Urinary bladder (tissue), 4 donors: ENCODE results near the gene SIGLEC11. TPM values are rescaled to one million over a fixed set of nuclear protein-coding genes. Genes with fewer than 3 reads are reported as not detected.
"Not testable (repeated sequence)": the region's sequence is repeated elsewhere in the genome, so short reads cannot be mapped to it uniquely, and the experiment has no call there.

Source experiments
- DNase-seq: peaks from one replicate; pipeline ENCODE4 v3.0.0-alpha.2; 2015; ENCODE audit errors: extremely low spot score
- H3K27ac ChIP-seq: one replicate; pipeline ENCODE4 v1.5.1; 2013; ENCODE audit warnings: low read depth, mild to moderate bottlenecking, moderate library complexity
- H3K36me3 ChIP-seq: one replicate; pipeline ENCODE4 v1.6.1; 2013; ENCODE audit warnings: mild to moderate bottlenecking, moderate library complexity; ENCODE audit not compliant: insufficient read depth
- H3K4me1 ChIP-seq: one replicate; pipeline ENCODE4 v1.6.1; 2013; ENCODE audit warnings: mild to moderate bottlenecking, moderate library complexity; ENCODE audit not compliant: insufficient read depth
- H3K4me3 ChIP-seq: one replicate; pipeline ENCODE4 v1.5.1; 2013; ENCODE audit warnings: low read depth, low read length
- WGBS: extraction: QIAGEN DNeasy Blood & Tissue Kit; methylation state at CpG from one replicate; pipeline ENCODE4 v1.1.7; 2013; 5-methylcytosine and 5-hydroxymethylcytosine counted together
- polyA plus RNA-seq: library from polyadenylated mRNA; stranded (reverse); fragments of 200-250 nt; gene quantifications from one replicate; pipeline ENCODE4 v1.2.3, GENCODE V29; 2013
- total RNA-seq: library from RNA; depleted of rRNA; stranded (reverse); fragments of >200 nt; gene quantifications from one replicate; pipeline ENCODE4 v1.2.3, GENCODE V29; 2014
- donor health status: healthy with polysubstance abuse.
- donor health status: healthy.

The SIGLEC11 gene
- total RNA-seq (1.7 TPM), polyA plus RNA-seq (0.56 TPM)

GRCh38 chr19:49960980-49961379 is at the start of gene SIGLEC11:
Gene SIGLEC11, minus strand, starts transcription at chr19:49961172. Its CDS starts 91 bp downstream, at chr19:49961081.
- H3K4me3 ChIP-seq, H3K27ac ChIP-seq, H3K36me3 ChIP-seq, H3K4me1 ChIP-seq, DNase-seq: not testable (repeated sequence)
- 64% methylated on average over 5 of the region's 10 CpGs for WGBS

- Histone ChIP-seq H3K4me1 (no peaks in the 10 kb centered on the region), H3K4me3 (no peak overlapping the region), H3K27ac (no peak overlapping the region), H3K36me3 (peaks cover 4% of the 10 kb centered on the region)
- no peak for DNase-seq
- 58% methylated on average over 10 of the region's 10 CpGs for WGBS
Measured at GRCh38 chr19:50008532-50008931, 47.6 kb upstream of the SIGLEC11 start.

- Histone ChIP-seq H3K27ac (no peak overlapping the region), H3K36me3 (peaks cover 2% of the 10 kb centered on the region), H3K4me1 (no peaks in the 10 kb centered on the region), H3K4me3 (no peak overlapping the region)
- no peak for DNase-seq
- 96% methylated on average over 2 of the region's 2 CpGs for WGBS
Measured at GRCh38 chr19:50007947-50008346, 47.0 kb upstream of the SIGLEC11 start.

GRCh38 chr19:50007170-50007569 is 46.2 kb upstream of the SIGLEC11 start:
- Histone ChIP-seq H3K4me3 (no peak overlapping the region), H3K36me3 (peaks cover 2% of the 10 kb centered on the region), H3K4me1 (no peaks in the 10 kb centered on the region), H3K27ac (no peak overlapping the region)
- WGBS = 87% methylated on average over 10 of the region's 10 CpGs
- DNase-seq = no peak

- Histone ChIP-seq H3K27ac (no peak overlapping the region), H3K36me3 (peaks cover 2% of the 10 kb centered on the region), H3K4me3 (no peak overlapping the region), H3K4me1 (no peaks in the 10 kb centered on the region)
- DNase-seq = no peak
- 97% methylated on average over 12 of the region's 12 CpGs for WGBS
Measured at GRCh38 chr19:50005428-50005827, 44.5 kb upstream of the SIGLEC11 start.

- Histone ChIP-seq H3K4me3 (no peak overlapping the region), H3K36me3 (peaks cover 5% of the 10 kb centered on the region), H3K27ac (peak overlapping the region; percentile 53), H3K4me1 (no peaks in the 10 kb centered on the region)
- WGBS = 66% methylated on average over 11 of the region's 11 CpGs
- DNase-seq = no peak
Measured at GRCh38 chr19:50003810-50004419, 42.9 kb upstream of the SIGLEC11 start.

GRCh38 chr19:50003254-50003788 is 42.3 kb upstream of the SIGLEC11 start:
- DNase-seq = no peak
- 89% methylated on average over 17 of the region's 17 CpGs for WGBS
- Histone ChIP-seq H3K27ac (no peak overlapping the region), H3K4me3 (no peak overlapping the region), H3K36me3 (peaks cover 5% of the 10 kb centered on the region), H3K4me1 (no peaks in the 10 kb centered on the region)

- WGBS = 81% methylated on average over 6 of the region's 6 CpGs
- Histone ChIP-seq H3K4me3 (no peak overlapping the region), H3K27ac (no peak overlapping the region), H3K4me1 (no peaks in the 10 kb centered on the region), H3K36me3 (peaks cover 5% of the 10 kb centered on the region)
- DNase-seq = no peak
Measured at GRCh38 chr19:50002386-50002960, 41.5 kb upstream of the SIGLEC11 start.

GRCh38 chr19:50001775-50002174 is 40.8 kb upstream of the SIGLEC11 start:
- Histone ChIP-seq H3K36me3 (peaks cover 5% of the 10 kb centered on the region), H3K4me1 (no peaks in the 10 kb centered on the region), H3K27ac (no peak overlapping the region), H3K4me3 (no peak overlapping the region)
- no peak for DNase-seq
- WGBS = 96% methylated on average over 8 of the region's 8 CpGs

GRCh38 chr19:50000841-50001557 is 40.0 kb upstream of the SIGLEC11 start:
- no peaks in the 10 kb centered on the region for H3K4me1 ChIP-seq
- no peak overlapping the region for H3K4me3 ChIP-seq
- H3K27ac ChIP-seq = no peak overlapping the region
- peaks cover 5% of the 10 kb centered on the region for H3K36me3 ChIP-seq
- DNase-seq = no peak
- 91% methylated on average over 16 of the region's 16 CpGs for WGBS

- Histone ChIP-seq H3K36me3 (peaks cover 2% of the 10 kb centered on the region), H3K4me3 (no peak overlapping the region), H3K4me1 (no peaks in the 10 kb centered on the region), H3K27ac (no peak overlapping the region)
- DNase-seq = no peak
- 94% methylated on average over 20 of the region's 20 CpGs for WGBS
Measured at GRCh38 chr19:50000038-50000840, 39.3 kb upstream of the SIGLEC11 start.

- peaks cover 5% of the 10 kb centered on the region for H3K36me3 ChIP-seq
- no peak for DNase-seq
Measured at GRCh38 chr19:49999371-50000010, 38.5 kb upstream of the SIGLEC11 start.

GRCh38 chr19:49997709-49998108 is 36.7 kb upstream of the SIGLEC11 start:
- 74% methylated on average over 5 of the region's 5 CpGs for WGBS
- peaks cover 5% of the 10 kb centered on the region for H3K36me3 ChIP-seq

More at GRCh38 chr19:49999371-50000010, 38.5 kb upstream of the SIGLEC11 start:
- 54% methylated on average over 6 of the region's 6 CpGs for whole genome bisulfite sequencing
- Histone ChIP-seq H3K27ac (no peak overlapping the region), H3K4me1 (no peaks in the 10 kb centered on the region), H3K4me3 (no peak overlapping the region)

More at GRCh38 chr19:49997709-49998108, 36.7 kb upstream of the SIGLEC11 start:
- Histone ChIP-seq H3K4me1 (no peaks in the 10 kb centered on the region), H3K27ac (no peak overlapping the region), H3K4me3 (no peak overlapping the region)
- no peak for DNase-seq
